B cell (primary cell): ENCODE data around the gene TOLLIP.

Experiments
- CTCF ChIP-seq: fragments of 200-600 bp; IDR thresholded peaks from one replicate; pipeline ENCODE4 v1.8.0; 2022; ENCODE audit warnings: antibody characterized with exemption, mild to moderate bottlenecking
- EZH2 ChIP-seq: IDR thresholded peaks from 2 replicates; pipeline ENCODE4 v1.6.1; 2012; ENCODE audit warnings: borderline replicate concordance, low read depth, mild to moderate bottlenecking, moderate library complexity, low read length; ENCODE audit not compliant: insufficient read depth, poor library complexity, severe bottlenecking

GRCh38 chr11:1267441-1268100 lies 41.9 kb downstream of the TOLLIP start:
- TF ChIP-seq EZH2 (no peak), CTCF (no peak)
